Activated CD8-positive, alpha-beta memory T cell treated with anti-CD3 and anti-CD28 coated beads, Interleukin-2, amount 50 U/mL, for 24 hours (primary cell): ENCODE results near the gene SLC8A3.

ENCODE experiments used
- DNase-seq: peaks from one replicate; pipeline ENCODE4 v3.0.0-alpha.2; 2020; ENCODE audit errors: extremely low read depth

Gene SLC8A3

GRCh38 chr14:70173569-70173968, 15.2 kb downstream of the SLC8A3 start:
- no peak for DNase-seq

- no peak for DNase-seq
These were observed 17.0 kb downstream of the SLC8A3 start for GRCh38 chr14:70171726-70172125.

GRCh38 chr14:70170976-70171375, 17.8 kb downstream of the SLC8A3 start:
- no peak for DNase-seq

GRCh38 chr14:70168406-70168805, 20.3 kb downstream of the SLC8A3 start:
- DNase-seq = no peak

GRCh38 chr14:70166530-70167203, 22.1 kb downstream of the SLC8A3 start:
- DNase-seq = no peak

- no peak for DNase-seq
These were observed 26.4 kb downstream of the SLC8A3 start for GRCh38 chr14:70162358-70162757.

GRCh38 chr14:70156592-70156991, 32.2 kb downstream of the SLC8A3 start:
- no peak for DNase-seq

- DNase-seq = no peak
These were observed 36.0 kb downstream of the SLC8A3 start for GRCh38 chr14:70152704-70153103.

- DNase-seq = no peak
These were observed 36.7 kb downstream of the SLC8A3 start for GRCh38 chr14:70152081-70152480.

GRCh38 chr14:70149596-70150165, 39.1 kb downstream of the SLC8A3 start:
- DNase-seq = no peak

- DNase-seq = no peak
These were observed 39.7 kb downstream of the SLC8A3 start for GRCh38 chr14:70148911-70149595.

- no peak for DNase-seq
These were observed 40.4 kb downstream of the SLC8A3 start for GRCh38 chr14:70148351-70148750.

GRCh38 chr14:70144046-70144445, 44.7 kb downstream of the SLC8A3 start:
- no peak for DNase-seq

- DNase-seq = no peak
These were observed 45.4 kb downstream of the SLC8A3 start for GRCh38 chr14:70143306-70143705.

- no peak for DNase-seq
These were observed 48.1 kb downstream of the SLC8A3 start for GRCh38 chr14:70140614-70141013.

GRCh38 chr14:70139384-70139783, 49.4 kb downstream of the SLC8A3 start:
- DNase-seq = no peak

GRCh38 chr14:70137788-70138187, 51.0 kb downstream of the SLC8A3 start:
- no peak for DNase-seq

- no peak for DNase-seq
These were observed 55.3 kb downstream of the SLC8A3 start for GRCh38 chr14:70133461-70133860.

GRCh38 chr14:70130482-70130881, 58.3 kb downstream of the SLC8A3 start:
- DNase-seq = no peak

GRCh38 chr14:70127186-70127585, 61.6 kb downstream of the SLC8A3 start:
- no peak for DNase-seq

GRCh38 chr14:70123796-70124195, 65.0 kb downstream of the SLC8A3 start:
- no peak for DNase-seq

GRCh38 chr14:70121521-70121920, 67.2 kb downstream of the SLC8A3 start:
- DNase-seq = no peak

GRCh38 chr14:70118064-70118463, 70.7 kb downstream of the SLC8A3 start:
- no peak for DNase-seq
